IMR-90 (cell line): ENCODE data around the gene SLC22A14.

Source experiments
- BHLHE40 ChIP-seq: fragments of 150-350 bp; IDR thresholded peaks from 2 replicates; pipeline ENCODE4 v1.6.1; 2016; ENCODE audit warnings: mild to moderate bottlenecking, low read depth, low read length
- CEBPB ChIP-seq: IDR thresholded peaks from 2 replicates; pipeline ENCODE4 v1.6.1; 2012; ENCODE audit warnings: low read depth, low read length, improper control_type of control experiment
- CHD1 ChIP-seq: IDR thresholded peaks from 2 replicates; pipeline ENCODE4 v1.6.1; 2012; ENCODE audit warnings: low read depth, low read length, improper control_type of control experiment
- MAFK ChIP-seq: IDR thresholded peaks from 2 replicates; pipeline ENCODE4 v1.6.1; 2012; ENCODE audit warnings: low read depth, low read length, improper control_type of control experiment
- MAZ ChIP-seq: IDR thresholded peaks from 2 replicates; pipeline ENCODE4 v1.6.1; 2012; ENCODE audit warnings: low read depth, mild to moderate bottlenecking, low read length, improper control_type of control experiment, moderate library complexity, borderline replicate concordance
- MXI1 ChIP-seq: IDR thresholded peaks from 2 replicates; pipeline ENCODE4 v1.6.1; 2012; ENCODE audit warnings: low read depth, mild to moderate bottlenecking, low read length, moderate library complexity, borderline replicate concordance
- POLR2A ChIP-seq: IDR thresholded peaks from 2 replicates; pipeline ENCODE4 v1.6.1; 2012; ENCODE audit warnings: mild to moderate bottlenecking, low read depth, low read length
- RAD21 ChIP-seq: IDR thresholded peaks from 2 replicates; pipeline ENCODE4 v1.6.1; 2012; ENCODE audit warnings: low read length, improper control_type of control experiment
- RCOR1 ChIP-seq: IDR thresholded peaks from 2 replicates; pipeline ENCODE4 v1.6.1; 2012; ENCODE audit warnings: mild to moderate bottlenecking, low read length, improper control_type of control experiment; ENCODE audit not compliant: insufficient replicate concordance
- RFX5 ChIP-seq: IDR thresholded peaks from 2 replicates; pipeline ENCODE4 v1.8.0; 2012; ENCODE audit warnings: low read depth, mild to moderate bottlenecking, low read length, moderate library complexity
- SMC3 ChIP-seq: fragments of 150-350 bp; IDR thresholded peaks from 2 replicates; pipeline ENCODE4 v1.6.1; 2016; ENCODE audit warnings: low read depth, mild to moderate bottlenecking, antibody characterized with exemption, low read length, moderate library complexity
- TF ChIP-seq, protein P1 (sequence below): conservative IDR thresholded peaks from 2 replicates; pipeline ENCODE4 v1.5.1; 2012; ENCODE audit warnings: mild to moderate bottlenecking, low read depth, low read length, improper control_type of control experiment
- TF ChIP-seq, protein P2 (sequence below): fragments of 150-350 bp; IDR thresholded peaks from 2 replicates; pipeline ENCODE4 v1.6.1; 2016; ENCODE audit warnings: low read depth, mild to moderate bottlenecking, low read length, moderate library complexity, borderline replicate concordance

DNA sequence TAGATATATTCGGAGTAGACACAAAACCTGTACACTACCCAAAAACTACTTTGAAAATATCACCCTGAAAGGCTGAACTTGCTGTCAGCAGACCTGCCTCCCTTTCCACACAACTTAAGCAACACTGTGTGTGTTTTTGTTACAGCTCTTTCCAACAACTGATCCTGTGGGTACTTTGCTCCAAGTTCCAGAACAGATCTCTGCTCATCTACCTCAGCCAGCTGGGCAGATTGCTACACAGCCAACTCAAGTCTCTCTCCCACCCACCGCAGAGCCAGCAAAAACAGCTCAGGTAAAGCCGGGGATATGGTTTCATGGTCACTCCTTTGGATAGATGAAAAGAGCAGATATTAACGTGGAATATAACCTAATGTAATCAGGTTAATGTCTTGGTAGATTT, 36.2 kb upstream of the SLC22A14 start:
- TF ChIP-seq, protein P1, sequence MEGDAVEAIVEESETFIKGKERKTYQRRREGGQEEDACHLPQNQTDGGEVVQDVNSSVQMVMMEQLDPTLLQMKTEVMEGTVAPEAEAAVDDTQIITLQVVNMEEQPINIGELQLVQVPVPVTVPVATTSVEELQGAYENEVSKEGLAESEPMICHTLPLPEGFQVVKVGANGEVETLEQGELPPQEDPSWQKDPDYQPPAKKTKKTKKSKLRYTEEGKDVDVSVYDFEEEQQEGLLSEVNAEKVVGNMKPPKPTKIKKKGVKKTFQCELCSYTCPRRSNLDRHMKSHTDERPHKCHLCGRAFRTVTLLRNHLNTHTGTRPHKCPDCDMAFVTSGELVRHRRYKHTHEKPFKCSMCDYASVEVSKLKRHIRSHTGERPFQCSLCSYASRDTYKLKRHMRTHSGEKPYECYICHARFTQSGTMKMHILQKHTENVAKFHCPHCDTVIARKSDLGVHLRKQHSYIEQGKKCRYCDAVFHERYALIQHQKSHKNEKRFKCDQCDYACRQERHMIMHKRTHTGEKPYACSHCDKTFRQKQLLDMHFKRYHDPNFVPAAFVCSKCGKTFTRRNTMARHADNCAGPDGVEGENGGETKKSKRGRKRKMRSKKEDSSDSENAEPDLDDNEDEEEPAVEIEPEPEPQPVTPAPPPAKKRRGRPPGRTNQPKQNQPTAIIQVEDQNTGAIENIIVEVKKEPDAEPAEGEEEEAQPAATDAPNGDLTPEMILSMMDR: no peak
- TF ChIP-seq POLR2A (no peak), MAZ (no peak), RFX5 (no peak), MXI1 (no peak), RCOR1 (no peak), MAFK (no peak), CEBPB (no peak), BHLHE40 (no peak), SMC3 (no peak), RAD21 (no peak), CHD1 (no peak)
- TF ChIP-seq, protein P2, sequence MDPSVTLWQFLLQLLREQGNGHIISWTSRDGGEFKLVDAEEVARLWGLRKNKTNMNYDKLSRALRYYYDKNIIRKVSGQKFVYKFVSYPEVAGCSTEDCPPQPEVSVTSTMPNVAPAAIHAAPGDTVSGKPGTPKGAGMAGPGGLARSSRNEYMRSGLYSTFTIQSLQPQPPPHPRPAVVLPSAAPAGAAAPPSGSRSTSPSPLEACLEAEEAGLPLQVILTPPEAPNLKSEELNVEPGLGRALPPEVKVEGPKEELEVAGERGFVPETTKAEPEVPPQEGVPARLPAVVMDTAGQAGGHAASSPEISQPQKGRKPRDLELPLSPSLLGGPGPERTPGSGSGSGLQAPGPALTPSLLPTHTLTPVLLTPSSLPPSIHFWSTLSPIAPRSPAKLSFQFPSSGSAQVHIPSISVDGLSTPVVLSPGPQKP: no peak
